22Rv1 (cell line): ENCODE results near the gene ZBTB25.

Experiments
- CTCF ChIP-seq: fragments of 450-650 bp; IDR thresholded peaks from 2 replicates; pipeline ENCODE4 v1.5.1; 2017; ENCODE audit warnings: mild to moderate bottlenecking
- ZFX ChIP-seq: fragments of 450-650 bp; IDR thresholded peaks from 2 replicates; pipeline ENCODE4 v1.6.1; 2017; ENCODE audit warnings: antibody characterized with exemption, borderline replicate concordance

- TF ChIP-seq CTCF (no peak), ZFX (no peak)
Observed at GRCh38 chr14:64412237-64412636, 91.4 kb downstream of the ZBTB25 start.
